ENCODE results near the gene PPP2R5B. TPM values are rescaled to one million over a fixed set of nuclear protein-coding genes. Genes with fewer than 3 reads are reported as not detected.

PPP2R5B gene
- total RNA-seq, 1 experiment from 2014 or later = 8.7 TPM

- no peak for ATAC-seq
- H3K36me3 Mint-ChIP-seq = peaks cover 11% of the 10 kb centered on the region; the same call in 1 of the 2 replicates
Measured at GRCh38 chr11:64905516-64906313, 18.8 kb upstream of the PPP2R5B start.

GRCh38 chr11:64906314-64906635 is 18.2 kb upstream of the PPP2R5B start:
- CTCF ChIA-PET = interaction anchor here (1.4 kb wide), 1 partner anchor 18 kb away, joined by 3 read pairs; no protein-coding TSS in a partner anchor

More at GRCh38 chr11:64905516-64906313, 18.8 kb upstream of the PPP2R5B start:
- H3K4me1 Mint-ChIP-seq = no peaks in the 10 kb centered on the region
- H3K9me3 Mint-ChIP-seq = no peaks in the 10 kb centered on the region
- 0 out of 2 replicates have a peak overlapping the region, but pooled peaks have one; percentile 32 for H3K27ac Mint-ChIP-seq
- no peaks in the 10 kb centered on the region for H3K27me3 Mint-ChIP-seq (ENCODE audit: low read depth)
- POLR2A ChIA-PET = no interaction called here
- DNase-seq (ENCODE audit: low spot score) = no peak
- no peak for TF ChIP-seq ZNF396 (CRISPR knock-in tag; IDR thresholded peaks at IDR 0.05; ENCODE audit: borderline replicate concordance)
- TF ChIP-seq GABPB1 (CRISPR knock-in tag; IDR thresholded peaks at IDR 0.05) = no peak
- TF ChIP-seq, protein P1, sequence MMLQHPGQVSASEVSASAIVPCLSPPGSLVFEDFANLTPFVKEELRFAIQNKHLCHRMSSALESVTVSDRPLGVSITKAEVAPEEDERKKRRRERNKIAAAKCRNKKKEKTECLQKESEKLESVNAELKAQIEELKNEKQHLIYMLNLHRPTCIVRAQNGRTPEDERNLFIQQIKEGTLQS (CRISPR knock-in tag; conservative IDR thresholded peaks at IDR 0.05) = no peak
- TF ChIP-seq OVOL2 (CRISPR knock-in tag; IDR thresholded peaks at IDR 0.05; ENCODE audit: borderline replicate concordance) = no peak
- TF ChIP-seq FOXP1 (CRISPR knock-in tag; IDR thresholded peaks at IDR 0.05; ENCODE audit: borderline replicate concordance) = no peak
- no peak for TF ChIP-seq E2F1 (CRISPR knock-in tag; IDR thresholded peaks at IDR 0.05)
- no peak for TF ChIP-seq ZNF423 (CRISPR knock-in tag; IDR thresholded peaks at IDR 0.05)
- TF ChIP-seq EMX1 (CRISPR knock-in tag; IDR thresholded peaks at IDR 0.05) = no peak
- no peak for TF ChIP-seq CTCF (IDR thresholded peaks at IDR 0.05)
- no peak for TF ChIP-seq USF1 (CRISPR knock-in tag; IDR thresholded peaks at IDR 0.05)
- TF ChIP-seq NFE2L1 (CRISPR knock-in tag; IDR thresholded peaks at IDR 0.05) = no peak
- no peak for TF ChIP-seq GRHL2 (CRISPR knock-in tag; IDR thresholded peaks at IDR 0.05; ENCODE audit: insufficient replicate concordance, severe bottlenecking)
- no peak for TF ChIP-seq SP1 (CRISPR knock-in tag; conservative IDR thresholded peaks at IDR 0.05)
- CTCF ChIA-PET = interaction anchor here (1.4 kb wide), 1 partner anchor 18 kb away, joined by 3 read pairs; no protein-coding TSS in a partner anchor
- H3K4me3 Mint-ChIP-seq = no peak overlapping the region

More at GRCh38 chr11:64906314-64906635, 18.2 kb upstream of the PPP2R5B start:
- H3K27ac Mint-ChIP-seq = no peak overlapping the region
- ATAC-seq (no peak), DNase-seq (ENCODE audit: low spot score) (no peak)
- POLR2A ChIA-PET = no interaction called here
- H3K27me3 Mint-ChIP-seq (ENCODE audit: low read depth) = no peaks in the 10 kb centered on the region
- no peaks in the 10 kb centered on the region for H3K4me1 Mint-ChIP-seq
- H3K36me3 Mint-ChIP-seq = peaks cover 11% of the 10 kb centered on the region; the same call in 1 of the 2 replicates
- no peak overlapping the region for H3K4me3 Mint-ChIP-seq
- TF ChIP-seq, protein P2, sequence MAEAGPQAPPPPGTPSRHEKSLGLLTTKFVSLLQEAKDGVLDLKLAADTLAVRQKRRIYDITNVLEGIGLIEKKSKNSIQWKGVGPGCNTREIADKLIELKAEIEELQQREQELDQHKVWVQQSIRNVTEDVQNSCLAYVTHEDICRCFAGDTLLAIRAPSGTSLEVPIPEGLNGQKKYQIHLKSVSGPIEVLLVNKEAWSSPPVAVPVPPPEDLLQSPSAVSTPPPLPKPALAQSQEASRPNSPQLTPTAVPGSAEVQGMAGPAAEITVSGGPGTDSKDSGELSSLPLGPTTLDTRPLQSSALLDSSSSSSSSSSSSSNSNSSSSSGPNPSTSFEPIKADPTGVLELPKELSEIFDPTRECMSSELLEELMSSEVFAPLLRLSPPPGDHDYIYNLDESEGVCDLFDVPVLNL (CRISPR knock-in tag; IDR thresholded peaks at IDR 0.05; ENCODE audit: borderline replicate concordance, low read depth) = no peak
- TF ChIP-seq, protein P3, sequence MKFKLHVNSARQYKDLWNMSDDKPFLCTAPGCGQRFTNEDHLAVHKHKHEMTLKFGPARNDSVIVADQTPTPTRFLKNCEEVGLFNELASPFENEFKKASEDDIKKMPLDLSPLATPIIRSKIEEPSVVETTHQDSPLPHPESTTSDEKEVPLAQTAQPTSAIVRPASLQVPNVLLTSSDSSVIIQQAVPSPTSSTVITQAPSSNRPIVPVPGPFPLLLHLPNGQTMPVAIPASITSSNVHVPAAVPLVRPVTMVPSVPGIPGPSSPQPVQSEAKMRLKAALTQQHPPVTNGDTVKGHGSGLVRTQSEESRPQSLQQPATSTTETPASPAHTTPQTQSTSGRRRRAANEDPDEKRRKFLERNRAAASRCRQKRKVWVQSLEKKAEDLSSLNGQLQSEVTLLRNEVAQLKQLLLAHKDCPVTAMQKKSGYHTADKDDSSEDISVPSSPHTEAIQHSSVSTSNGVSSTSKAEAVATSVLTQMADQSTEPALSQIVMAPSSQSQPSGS (CRISPR knock-in tag; IDR thresholded peaks at IDR 0.05; ENCODE audit: borderline replicate concordance, low read depth) = no peak
- TF ChIP-seq IRF2 (CRISPR knock-in tag; IDR thresholded peaks at IDR 0.05; ENCODE audit: borderline replicate concordance, low read depth) = no peak
- no peak for TF ChIP-seq CTCF (IDR thresholded peaks at IDR 0.05)
- no peak for TF ChIP-seq FOXP1 (CRISPR knock-in tag; IDR thresholded peaks at IDR 0.05; ENCODE audit: borderline replicate concordance)
- no peak for TF ChIP-seq ZBTB21 (CRISPR knock-in tag; IDR thresholded peaks at IDR 0.05; ENCODE audit: borderline replicate concordance)
- TF ChIP-seq, protein P4, sequence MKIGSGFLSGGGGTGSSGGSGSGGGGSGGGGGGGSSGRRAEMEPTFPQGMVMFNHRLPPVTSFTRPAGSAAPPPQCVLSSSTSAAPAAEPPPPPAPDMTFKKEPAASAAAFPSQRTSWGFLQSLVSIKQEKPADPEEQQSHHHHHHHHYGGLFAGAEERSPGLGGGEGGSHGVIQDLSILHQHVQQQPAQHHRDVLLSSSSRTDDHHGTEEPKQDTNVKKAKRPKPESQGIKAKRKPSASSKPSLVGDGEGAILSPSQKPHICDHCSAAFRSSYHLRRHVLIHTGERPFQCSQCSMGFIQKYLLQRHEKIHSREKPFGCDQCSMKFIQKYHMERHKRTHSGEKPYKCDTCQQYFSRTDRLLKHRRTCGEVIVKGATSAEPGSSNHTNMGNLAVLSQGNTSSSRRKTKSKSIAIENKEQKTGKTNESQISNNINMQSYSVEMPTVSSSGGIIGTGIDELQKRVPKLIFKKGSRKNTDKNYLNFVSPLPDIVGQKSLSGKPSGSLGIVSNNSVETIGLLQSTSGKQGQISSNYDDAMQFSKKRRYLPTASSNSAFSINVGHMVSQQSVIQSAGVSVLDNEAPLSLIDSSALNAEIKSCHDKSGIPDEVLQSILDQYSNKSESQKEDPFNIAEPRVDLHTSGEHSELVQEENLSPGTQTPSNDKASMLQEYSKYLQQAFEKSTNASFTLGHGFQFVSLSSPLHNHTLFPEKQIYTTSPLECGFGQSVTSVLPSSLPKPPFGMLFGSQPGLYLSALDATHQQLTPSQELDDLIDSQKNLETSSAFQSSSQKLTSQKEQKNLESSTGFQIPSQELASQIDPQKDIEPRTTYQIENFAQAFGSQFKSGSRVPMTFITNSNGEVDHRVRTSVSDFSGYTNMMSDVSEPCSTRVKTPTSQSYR (CRISPR knock-in tag; IDR thresholded peaks at IDR 0.05) = no peak
- TF ChIP-seq, protein P5, sequence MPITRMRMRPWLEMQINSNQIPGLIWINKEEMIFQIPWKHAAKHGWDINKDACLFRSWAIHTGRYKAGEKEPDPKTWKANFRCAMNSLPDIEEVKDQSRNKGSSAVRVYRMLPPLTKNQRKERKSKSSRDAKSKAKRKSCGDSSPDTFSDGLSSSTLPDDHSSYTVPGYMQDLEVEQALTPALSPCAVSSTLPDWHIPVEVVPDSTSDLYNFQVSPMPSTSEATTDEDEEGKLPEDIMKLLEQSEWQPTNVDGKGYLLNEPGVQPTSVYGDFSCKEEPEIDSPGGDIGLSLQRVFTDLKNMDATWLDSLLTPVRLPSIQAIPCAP (CRISPR knock-in tag; IDR thresholded peaks at IDR 0.05) = no peak
- no peaks in the 10 kb centered on the region for H3K9me3 Mint-ChIP-seq
